ENCODE measurements around the gene C2orf68. TPM values are rescaled to one million over a fixed set of nuclear protein-coding genes. Genes with fewer than 3 reads are reported as not detected.

C2orf68 gene
- total and polyA plus RNA-seq, 2 donors (not counting 1 experiment from before 2014, with no cell fraction given) = 15.4 to 26.1 TPM

DNA sequence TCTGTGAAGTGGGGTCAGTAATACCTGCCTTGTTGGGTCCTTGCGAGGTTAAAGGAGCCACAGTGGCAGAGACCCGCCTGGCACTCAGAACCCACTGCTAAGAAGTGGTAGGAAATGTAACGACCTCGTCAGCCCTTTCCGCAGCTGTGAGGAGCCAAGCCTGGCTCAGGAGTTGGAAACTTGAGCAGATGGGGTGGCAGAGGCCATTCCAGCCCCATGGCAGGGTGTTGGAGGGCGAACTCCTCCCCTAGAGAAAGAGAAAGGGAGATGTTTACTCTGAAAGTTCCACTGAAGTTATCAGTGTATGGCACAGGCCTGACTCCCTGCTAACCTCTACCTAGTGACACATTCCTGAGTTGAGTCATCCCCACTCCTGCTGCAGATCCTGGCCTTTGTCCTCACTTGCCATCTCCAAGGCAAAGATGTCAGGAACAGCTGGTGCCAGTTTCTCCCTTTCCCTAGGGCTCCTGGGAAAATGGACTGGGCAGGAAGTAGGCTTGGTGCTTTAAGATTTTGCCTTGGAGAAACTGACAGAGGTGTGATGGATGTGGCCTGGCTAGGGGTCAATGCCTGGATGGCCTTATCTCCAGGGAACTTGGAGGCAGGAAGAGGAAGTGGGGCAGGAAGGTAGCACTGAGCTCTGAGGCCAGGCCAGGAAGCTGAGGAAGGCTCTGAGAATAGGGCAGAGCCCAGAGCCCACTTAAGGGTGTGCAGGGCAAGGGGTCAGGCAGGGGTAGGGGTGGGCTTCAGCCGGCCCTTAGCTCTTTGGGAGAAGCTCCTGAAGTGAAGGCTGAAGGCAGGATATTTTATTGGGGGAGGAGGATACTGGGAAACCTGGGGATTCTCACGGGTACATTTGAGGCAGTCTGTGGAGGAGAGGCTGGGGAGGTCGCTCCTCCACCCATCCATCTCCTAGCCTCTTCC is 26.7 kb downstream of the C2orf68 start:
- no peaks in the 10 kb centered on the region for H3K36me3 ChIP-seq (ENCODE audit: control insufficient read depth, insufficient read depth, low read length)
- H3K27ac ChIP-seq (ENCODE audit: insufficient read depth, low read length) = peak overlapping the region; percentile 88
- H3K27me3 ChIP-seq (ENCODE audit: control insufficient read depth, insufficient read depth, low read length) = no peaks in the 10 kb centered on the region
- peaks cover 1% of the 10 kb centered on the region for H3K79me2 ChIP-seq (ENCODE audit: control insufficient read depth, insufficient read depth, low read length)
- peak overlapping the region; percentile 53 to 70 (median 58) for H3K4me3 ChIP-seq (replicated peaks in 1 of 4; ENCODE audit: control extremely low read depth in 1 of 4, insufficient read depth in 1 of 4, low read depth in 3 of 4, low read length in 4 of 4)
- no peaks in the 10 kb centered on the region for H4K20me1 ChIP-seq (ENCODE audit: control insufficient read depth, extremely low read depth, insufficient read depth, low read length)
- TF ChIP-seq EZH2 (IDR thresholded peaks at IDR 0.05; ENCODE audit: low read length, missing control alignments) = no peak
- TF ChIP-seq, protein P1, sequence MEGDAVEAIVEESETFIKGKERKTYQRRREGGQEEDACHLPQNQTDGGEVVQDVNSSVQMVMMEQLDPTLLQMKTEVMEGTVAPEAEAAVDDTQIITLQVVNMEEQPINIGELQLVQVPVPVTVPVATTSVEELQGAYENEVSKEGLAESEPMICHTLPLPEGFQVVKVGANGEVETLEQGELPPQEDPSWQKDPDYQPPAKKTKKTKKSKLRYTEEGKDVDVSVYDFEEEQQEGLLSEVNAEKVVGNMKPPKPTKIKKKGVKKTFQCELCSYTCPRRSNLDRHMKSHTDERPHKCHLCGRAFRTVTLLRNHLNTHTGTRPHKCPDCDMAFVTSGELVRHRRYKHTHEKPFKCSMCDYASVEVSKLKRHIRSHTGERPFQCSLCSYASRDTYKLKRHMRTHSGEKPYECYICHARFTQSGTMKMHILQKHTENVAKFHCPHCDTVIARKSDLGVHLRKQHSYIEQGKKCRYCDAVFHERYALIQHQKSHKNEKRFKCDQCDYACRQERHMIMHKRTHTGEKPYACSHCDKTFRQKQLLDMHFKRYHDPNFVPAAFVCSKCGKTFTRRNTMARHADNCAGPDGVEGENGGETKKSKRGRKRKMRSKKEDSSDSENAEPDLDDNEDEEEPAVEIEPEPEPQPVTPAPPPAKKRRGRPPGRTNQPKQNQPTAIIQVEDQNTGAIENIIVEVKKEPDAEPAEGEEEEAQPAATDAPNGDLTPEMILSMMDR (conservative IDR thresholded peaks at IDR 0.05 in 1 of 2, IDR thresholded peaks at IDR 0.05 in 1 of 2; ENCODE audit: low read depth in 1 of 2, low read length in 2 of 2) = no peak
- peak overlapping the region; percentile 89 for H3K4me2 ChIP-seq (ENCODE audit: extremely low read depth, insufficient read depth, low read length)
- H3K9ac ChIP-seq (ENCODE audit: insufficient read depth, low read length) = peak overlapping the region; percentile 75
- DNase-seq (ENCODE audit: low read depth in 2 of 2) = peak; percentile 61 to 65
- H3K9me3 ChIP-seq (ENCODE audit: control insufficient read depth, insufficient read depth, low read depth, low read length) = no peaks in the 10 kb centered on the region
- peak overlapping the region; percentile 16 for H2AFZ ChIP-seq (ENCODE audit: low read length)
- H3K4me1 ChIP-seq (ENCODE audit: control insufficient read depth, extremely low read depth, insufficient read depth, low read length) = peaks cover 23% of the 10 kb centered on the region

DNA sequence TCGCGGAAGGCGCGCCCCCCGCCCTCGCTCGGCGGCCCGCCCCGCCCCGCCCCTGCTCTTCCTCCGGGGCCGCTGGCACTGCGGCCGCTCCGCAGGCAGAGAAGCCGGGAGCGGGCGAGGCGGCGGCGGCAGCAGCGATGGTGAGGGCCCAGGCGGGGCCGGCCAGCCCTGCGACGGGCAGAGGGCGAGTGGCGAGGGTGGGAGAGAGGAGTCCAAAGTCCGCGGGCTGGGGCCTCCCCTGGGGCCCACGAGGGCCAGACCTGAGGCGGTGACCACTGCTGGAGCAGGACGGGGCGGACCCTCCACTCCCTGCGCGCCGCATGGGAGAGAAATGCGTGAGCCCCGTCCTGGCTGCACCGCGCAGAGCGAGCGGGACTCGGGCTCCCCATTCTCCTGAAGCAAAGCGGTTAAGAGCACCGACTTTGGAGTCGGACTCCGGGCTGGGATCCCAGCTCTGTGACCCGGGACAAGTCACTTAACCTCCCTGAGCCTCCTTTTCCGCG is 27.5 kb downstream of the C2orf68 start, which contains the start of gene VAMP5:
Gene VAMP5 (plus strand): TSS at position 78 of the 503 bp plus-strand sequence. CDS start 60 bp downstream, at position 138.
- DNase-seq (ENCODE audit: low read depth in 2 of 2) = peak in 1 of 2 donors; percentile 32
- no peaks in the 10 kb centered on the region for H3K27me3 ChIP-seq (ENCODE audit: control insufficient read depth, insufficient read depth, low read length)
- H3K4me1 ChIP-seq (ENCODE audit: control insufficient read depth, extremely low read depth, insufficient read depth, low read length) = peaks cover 26% of the 10 kb centered on the region
- H3K36me3 ChIP-seq (ENCODE audit: control insufficient read depth, insufficient read depth, low read length) = no peaks in the 10 kb centered on the region
- H3K79me2 ChIP-seq (ENCODE audit: control insufficient read depth, insufficient read depth, low read length) = peaks cover 1% of the 10 kb centered on the region
- peak within 1 kb of the TSS; percentile 89 for H3K4me2 ChIP-seq (ENCODE audit: extremely low read depth, insufficient read depth, low read length)
- H4K20me1 ChIP-seq (ENCODE audit: control insufficient read depth, extremely low read depth, insufficient read depth, low read length) = no peaks in the 10 kb centered on the region
- H3K9me3 ChIP-seq (ENCODE audit: control insufficient read depth, insufficient read depth, low read depth, low read length) = no peaks in the 10 kb centered on the region
- peak within 1 kb of the TSS; percentile 88 for H3K27ac ChIP-seq (ENCODE audit: insufficient read depth, low read length)
- TF ChIP-seq EZH2 (IDR thresholded peaks at IDR 0.05; ENCODE audit: low read length, missing control alignments) = no peak
- TF ChIP-seq, protein P1 (conservative IDR thresholded peaks at IDR 0.05 in 1 of 2, IDR thresholded peaks at IDR 0.05 in 1 of 2; ENCODE audit: low read depth in 1 of 2, low read length in 2 of 2) = no peak
- peak within 1 kb of the TSS; percentile 16 for H2AFZ ChIP-seq (ENCODE audit: low read length)
- H3K9ac ChIP-seq (ENCODE audit: insufficient read depth, low read length) = peak within 1 kb of the TSS; percentile 75
- peak within 1 kb of the TSS; percentile 53 to 70 (median 58) for H3K4me3 ChIP-seq (replicated peaks in 1 of 4; ENCODE audit: control extremely low read depth in 1 of 4, insufficient read depth in 1 of 4, low read depth in 3 of 4, low read length in 4 of 4)

DNA sequence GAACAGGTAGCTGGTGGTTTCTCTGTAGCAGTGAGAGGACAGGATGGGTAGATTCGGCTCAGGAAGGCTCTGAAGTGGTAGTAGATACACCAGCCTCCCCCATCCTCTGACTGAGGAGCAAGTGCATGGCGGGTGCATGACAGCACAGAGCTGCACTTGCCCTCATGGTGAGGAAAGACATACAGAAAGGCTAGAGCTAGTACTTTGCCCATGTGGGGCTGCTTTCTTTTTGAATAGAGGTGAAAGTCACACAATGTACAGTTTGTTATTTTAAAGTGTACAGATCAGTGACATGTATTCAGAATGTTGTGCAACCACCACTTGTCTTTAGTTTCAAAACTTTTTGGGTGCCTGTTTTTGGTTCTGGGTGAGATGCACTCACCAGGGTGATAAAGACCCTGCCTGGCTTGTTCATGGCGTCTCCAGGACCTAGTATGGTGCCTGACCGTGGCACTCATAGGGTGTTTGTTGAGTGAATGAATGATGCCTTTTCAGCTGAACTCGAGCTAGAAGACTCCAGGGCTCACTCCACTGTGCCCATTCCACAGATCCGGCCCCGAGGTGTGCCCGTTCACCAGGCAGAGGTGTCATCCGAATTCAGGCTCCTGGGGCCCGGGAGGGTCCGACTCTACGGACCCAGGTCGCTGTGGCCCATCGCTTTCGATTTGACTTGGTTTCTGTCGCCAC is 28.1 kb downstream of the C2orf68 start:
- Histone ChIP-seq H2AFZ (ENCODE audit: low read length) (no peak overlapping the region), H3K4me1 (ENCODE audit: control insufficient read depth, extremely low read depth, insufficient read depth, low read length) (peaks cover 31% of the 10 kb centered on the region), H3K79me2 (ENCODE audit: control insufficient read depth, insufficient read depth, low read length) (no peaks in the 10 kb centered on the region), H3K27me3 (ENCODE audit: control insufficient read depth, insufficient read depth, low read length) (no peaks in the 10 kb centered on the region), H3K36me3 (ENCODE audit: control insufficient read depth, insufficient read depth, low read length) (no peaks in the 10 kb centered on the region), H3K27ac (ENCODE audit: insufficient read depth, low read length) (peak overlapping the region; percentile 8), H3K9me3 (ENCODE audit: control insufficient read depth, insufficient read depth, low read depth, low read length) (no peaks in the 10 kb centered on the region), H3K9ac (ENCODE audit: insufficient read depth, low read length) (peak overlapping the region; percentile 75), H3K4me2 (ENCODE audit: extremely low read depth, insufficient read depth, low read length) (peak overlapping the region; percentile 20), H3K4me3 (replicated peaks in 1 of 4; ENCODE audit: control extremely low read depth in 1 of 4, insufficient read depth in 1 of 4, low read depth in 3 of 4, low read length in 4 of 4) (peak overlapping the region; percentile 10 to 70 (median 53)), H4K20me1 (ENCODE audit: control insufficient read depth, extremely low read depth, insufficient read depth, low read length) (no peaks in the 10 kb centered on the region)
- DNase-seq (ENCODE audit: low read depth in 2 of 2) = peak in 1 of 2 donors; percentile 14
- TF ChIP-seq, protein P1 (conservative IDR thresholded peaks at IDR 0.05 in 1 of 2, IDR thresholded peaks at IDR 0.05 in 1 of 2; ENCODE audit: low read depth in 1 of 2, low read length in 2 of 2) = no peak
